Erythroblast (primary cell): ENCODE measurements around the gene CATSPERD.

Experiments
- GATA1 ChIP-seq: IDR thresholded peaks from 2 replicates; pipeline ENCODE4 v1.6.1; 2011; ENCODE audit warnings: low read depth, mild to moderate bottlenecking, control low read depth, low read length, moderate library complexity
- POLR2A ChIP-seq: IDR thresholded peaks from 2 replicates; pipeline ENCODE4 v1.6.1; 2011; ENCODE audit warnings: mild to moderate bottlenecking, low read length

DNA sequence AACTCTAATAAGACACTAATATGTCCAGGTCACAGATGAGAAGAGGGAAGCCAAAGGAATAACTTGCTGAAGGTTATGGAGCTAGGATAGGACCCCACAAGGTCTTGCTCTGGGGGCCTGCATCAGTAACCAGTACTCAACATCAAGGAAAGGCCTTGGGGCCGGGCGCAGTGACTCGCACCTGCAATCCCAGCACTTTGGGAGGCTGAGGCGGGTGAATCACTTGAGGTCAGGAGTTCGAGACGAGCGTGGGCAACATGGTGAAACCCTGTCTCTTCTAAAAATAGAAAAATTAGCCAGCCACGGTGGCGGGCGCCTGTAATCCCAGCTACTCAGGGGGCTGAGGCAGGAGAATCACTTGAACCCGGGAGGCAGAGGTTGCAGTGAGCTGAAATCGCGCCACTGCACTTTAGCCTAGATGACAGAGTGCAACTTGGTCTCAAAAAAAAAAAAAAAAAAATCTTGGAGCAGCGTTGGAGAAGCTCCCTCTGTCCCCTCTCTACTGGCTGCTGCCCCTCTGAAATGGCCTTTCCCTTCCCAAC is 2.3 kb upstream of the CATSPERD start:
- TF ChIP-seq POLR2A = no peak
- TF ChIP-seq GATA1 = no peak
